Activated T-helper 1 cell treated with anti-CD3 and anti-CD28 coated beads, Interleukin-2, amount 50 U/mL, for 16 hours (primary cell): ENCODE results near the gene KLK11.

Experiments used
- DNase-seq, 2 donors: peaks; one replicate each; pipeline ENCODE4 v3.0.0-alpha.2; 2020; ENCODE audit warnings: low read depth in 1 of 2, low spot score in 1 of 2

The KLK11 gene

GRCh38 chr19:51029718-51030117, 3.3 kb upstream of the KLK11 start:
- no peak for DNase-seq

- DNase-seq, result no peak
Measured at GRCh38 chr19:51027873-51028272, 1.5 kb upstream of the KLK11 start.

DNA sequence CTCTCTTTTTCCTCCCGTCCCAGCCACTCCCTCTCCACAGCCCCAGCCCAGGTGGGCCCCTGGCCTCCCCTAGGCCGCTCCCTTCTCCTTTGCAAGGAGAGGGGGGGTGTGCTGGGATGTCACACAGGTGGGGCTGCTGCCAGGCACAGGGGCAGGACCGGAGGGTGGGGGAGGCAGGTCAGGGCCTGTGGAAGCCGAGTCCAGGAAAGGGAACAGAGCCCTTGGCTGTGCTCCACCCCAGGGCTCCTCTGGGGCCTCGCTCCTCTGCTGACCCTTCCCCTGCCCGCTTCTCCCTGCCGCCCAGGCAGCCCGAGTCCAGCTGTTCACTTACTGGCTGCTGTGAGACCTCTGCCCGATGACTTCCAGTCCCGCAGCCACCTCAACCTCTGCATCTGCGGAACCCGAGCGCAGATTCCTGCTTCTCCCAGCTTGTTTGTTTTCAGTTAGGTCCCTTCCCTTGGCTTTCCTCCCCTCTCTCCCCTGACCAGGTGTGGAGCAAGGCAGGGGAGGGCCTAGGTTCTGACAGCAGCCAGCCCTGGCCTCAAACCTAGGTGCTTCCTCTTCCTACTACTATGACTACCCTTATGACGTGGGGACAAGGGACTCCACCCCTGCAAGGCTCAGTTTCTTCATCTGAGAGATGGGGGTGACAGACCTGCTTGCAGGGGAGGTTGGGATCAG, 850 bp upstream of the KLK11 start:
- no peak for DNase-seq

DNA sequence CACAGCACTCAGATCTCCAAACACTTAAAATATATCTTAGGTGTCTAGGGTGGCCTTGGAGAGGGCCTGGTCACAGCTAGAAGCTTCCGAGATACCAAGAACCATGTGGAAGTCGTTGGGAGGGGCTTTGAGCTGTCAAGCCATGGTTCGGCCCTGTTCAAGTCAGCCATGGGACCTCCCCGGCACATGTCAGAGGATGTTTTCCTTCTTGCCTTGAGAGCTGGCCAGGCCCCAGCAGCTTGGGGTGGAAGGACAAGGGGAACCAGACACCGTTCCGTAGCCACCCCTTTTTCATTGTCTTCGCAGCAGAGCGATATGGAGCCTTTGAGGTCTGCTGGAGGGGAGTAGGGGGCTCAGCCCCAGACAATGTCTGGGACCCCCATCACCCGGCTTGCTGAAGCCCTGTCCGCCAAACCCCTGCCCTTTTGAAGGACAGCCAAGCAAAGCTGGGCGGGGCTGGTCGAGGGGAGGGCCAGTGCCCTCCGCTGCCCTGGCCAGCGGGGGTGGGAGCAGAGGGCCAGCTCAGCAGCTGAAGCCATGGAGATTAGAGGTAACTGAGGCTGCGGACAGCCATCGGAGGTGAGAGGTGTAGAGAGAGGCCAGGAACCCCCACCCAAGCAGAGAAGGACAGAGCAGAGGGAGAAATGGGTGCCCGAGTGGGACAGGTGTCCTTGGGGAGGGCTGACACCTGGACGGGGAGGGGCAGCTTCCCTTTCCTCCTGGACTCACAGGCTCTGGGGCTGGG, 435 bp downstream of the KLK11 start:
- no peak for DNase-seq

GRCh38 chr19:51025401-51025800, 1.0 kb downstream of the KLK11 start:
- DNase-seq, result no peak

GRCh38 chr19:51024924-51025323, 1.5 kb downstream of the KLK11 start:
- DNase-seq, result no peak

GRCh38 chr19:51023946-51024345, 2.5 kb downstream of the KLK11 start:
- no peak for DNase-seq

GRCh38 chr19:51022526-51022925, 3.9 kb downstream of the KLK11 start:
- no peak for DNase-seq

DNA sequence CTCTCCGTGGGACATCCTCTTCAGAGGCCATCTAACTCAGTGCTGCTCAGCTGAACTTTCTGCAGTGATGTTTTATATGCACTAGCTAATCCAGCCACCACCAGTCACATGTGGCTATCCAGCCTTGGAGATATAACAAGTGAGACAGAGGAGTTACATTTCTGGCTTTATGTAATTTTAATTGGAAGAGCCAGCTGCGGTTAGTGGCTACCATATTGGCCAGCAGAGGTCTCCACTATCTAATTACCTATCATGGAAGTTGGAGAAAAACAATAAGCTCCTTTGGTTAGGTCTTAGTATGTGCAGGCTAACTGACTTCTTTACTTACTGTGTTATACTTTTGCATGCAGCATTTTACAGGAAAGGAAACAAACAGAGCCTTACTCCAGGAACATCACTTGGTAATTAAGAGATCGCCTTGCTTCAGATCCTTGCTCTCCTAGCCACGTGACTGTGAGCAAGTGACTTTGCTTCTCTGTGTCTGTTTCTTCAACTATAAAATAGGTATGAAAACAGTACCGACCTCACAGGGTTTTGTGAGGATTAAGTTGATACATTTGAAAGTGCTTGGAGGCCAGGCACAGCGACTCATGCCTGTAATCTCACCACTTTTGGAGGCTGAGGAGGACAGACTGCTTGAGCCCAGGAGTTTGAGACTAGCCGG, 5.3 kb downstream of the KLK11 start:
- no peak for DNase-seq

GRCh38 chr19:51019544-51019925, 6.9 kb downstream of the KLK11 start, which contains the start of gene KLK10:
TSS of gene KLK10 (minus strand) at chr19:51019709. CDS start at chr19:51019130, 579 bp downstream.
- no peak for DNase-seq

DNA sequence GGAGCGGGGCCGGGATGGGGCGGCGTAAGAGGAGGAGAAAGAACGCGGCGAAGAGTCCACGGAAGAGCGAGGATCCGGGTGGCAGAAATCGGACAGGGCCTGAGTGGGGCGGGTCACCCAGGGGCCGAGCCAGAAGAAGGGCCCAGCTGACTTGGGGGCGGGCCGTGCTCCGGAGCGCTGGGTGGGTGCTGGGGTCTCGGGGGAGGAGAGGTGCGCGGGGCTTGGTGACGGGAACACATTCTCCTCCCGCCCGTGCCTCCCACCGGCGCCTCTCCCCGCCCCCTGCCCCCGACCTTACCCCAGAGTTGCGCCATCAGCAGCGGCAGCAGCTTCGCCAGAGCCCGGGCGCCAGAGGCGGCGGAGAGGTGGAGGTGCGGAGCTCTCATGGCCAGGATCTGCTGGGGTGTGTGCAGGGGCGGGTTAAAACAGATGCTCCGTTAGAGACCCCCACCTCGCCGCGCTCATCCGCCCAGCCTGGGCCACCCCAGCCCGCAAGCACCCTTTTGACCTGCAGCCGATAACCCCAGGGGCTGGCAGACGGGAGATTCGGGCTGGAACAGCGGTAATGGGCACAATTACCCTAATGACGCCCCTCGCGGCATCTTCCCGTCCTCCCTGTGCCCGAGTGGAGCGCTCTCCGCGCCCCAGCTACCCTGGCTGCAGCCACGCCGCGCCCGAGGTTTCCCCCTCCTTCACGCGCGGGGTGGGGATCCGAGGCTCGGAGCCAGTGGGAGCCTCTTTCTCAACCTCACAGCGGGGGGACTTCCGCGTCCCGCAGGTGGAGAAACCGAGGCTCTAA, 7.5 kb downstream of the KLK11 start:
- DNase-seq, result no peak

DNA sequence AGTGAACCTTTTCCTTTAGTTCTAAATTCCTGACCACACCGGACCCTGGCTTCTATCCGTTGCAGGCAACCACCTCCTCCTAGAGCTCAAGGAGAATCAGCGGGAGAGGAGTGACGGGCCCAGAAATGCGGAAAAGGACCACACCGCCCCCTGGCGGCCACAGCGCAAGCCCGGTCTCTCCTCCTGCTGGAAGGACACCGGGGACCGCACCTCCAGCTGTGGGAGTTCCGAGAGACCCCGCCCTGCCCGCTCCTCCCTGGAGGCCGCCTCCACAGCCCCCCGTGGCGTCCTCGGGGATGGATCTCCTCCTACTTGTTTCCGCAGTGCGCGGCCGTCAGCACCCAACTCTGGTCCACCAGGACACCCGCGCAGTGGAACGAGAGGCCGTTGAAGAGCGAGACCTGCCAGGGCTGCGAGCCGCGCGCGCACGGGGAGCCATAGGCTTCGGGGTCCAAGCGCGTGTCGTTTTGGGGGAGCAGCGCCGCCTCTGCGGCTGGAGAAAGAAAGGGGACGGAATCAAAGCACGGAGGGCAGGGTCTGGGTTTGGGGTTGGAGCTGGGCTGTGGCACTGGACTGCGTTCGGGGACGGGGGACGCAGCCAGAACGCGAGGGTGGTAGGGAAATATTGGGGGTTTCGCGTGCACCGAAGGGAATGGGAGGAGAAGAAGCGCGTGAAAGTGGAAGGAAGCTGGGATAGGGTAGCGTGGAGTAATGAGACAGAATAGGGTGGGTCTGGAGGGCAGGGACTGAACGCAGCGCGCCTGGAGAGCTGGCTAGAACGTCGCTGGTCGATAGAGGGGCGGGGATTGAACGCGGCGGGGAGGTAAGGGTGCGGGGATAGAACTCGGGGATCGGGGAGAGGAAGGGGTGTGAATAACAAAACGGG, 9.4 kb downstream of the KLK11 start:
- peak in 1 of 2 donors; percentile 8 for DNase-seq

DNA sequence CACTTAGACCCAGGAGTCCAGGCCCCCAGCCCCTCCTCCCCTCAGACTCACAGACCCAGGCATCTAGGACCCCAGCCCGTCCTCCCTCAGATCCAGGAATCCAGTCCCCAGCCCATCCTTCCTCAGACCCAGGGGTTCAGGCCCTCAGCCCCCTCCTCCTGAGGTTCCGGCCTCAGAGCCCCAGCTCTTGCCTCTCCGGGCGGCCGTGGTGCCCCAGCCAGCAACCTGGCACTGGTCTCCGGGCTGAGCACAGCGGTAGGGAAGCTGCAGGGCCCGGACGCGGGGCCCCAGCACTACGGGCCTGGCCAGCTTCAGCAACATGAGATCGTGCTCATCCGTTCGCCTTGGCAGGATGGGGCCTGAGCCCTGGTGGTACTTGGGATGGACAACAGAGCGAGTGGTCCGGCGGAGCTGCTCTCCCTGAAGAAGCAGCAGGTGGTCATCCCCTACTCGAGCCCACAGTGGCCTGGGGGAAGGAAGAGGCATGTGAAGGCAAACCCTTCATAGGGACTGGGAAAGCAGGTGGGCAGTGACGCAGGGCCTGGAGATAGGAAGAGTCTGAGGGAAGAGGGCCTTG, 10.6 kb downstream of the KLK11 start:
- DNase-seq, result no peak

DNA sequence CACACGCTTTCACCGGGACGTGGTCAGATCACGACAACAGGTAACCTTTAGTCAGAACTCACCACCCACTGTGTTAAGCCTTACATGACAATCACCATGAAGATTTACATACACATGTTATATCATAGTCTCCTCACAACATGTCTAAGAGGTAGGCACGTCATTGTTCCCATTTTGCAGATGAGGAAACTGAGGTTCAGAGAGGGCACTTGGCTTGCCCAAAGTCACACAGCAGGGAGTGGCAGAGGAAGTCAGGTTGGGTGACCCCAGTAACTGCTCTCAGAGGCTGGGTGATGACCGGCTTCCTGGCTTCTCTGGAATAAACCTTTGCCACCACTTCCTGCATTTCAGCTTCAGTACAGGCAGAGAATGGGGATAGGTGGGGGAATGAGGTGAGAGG, 12.2 kb downstream of the KLK11 start:
- no peak for DNase-seq

- DNase-seq, result no peak
Measured at GRCh38 chr19:51012661-51013190, 13.7 kb downstream of the KLK11 start.

- no peak for DNase-seq
Measured at GRCh38 chr19:51010066-51010795, 16.2 kb downstream of the KLK11 start.

GRCh38 chr19:51009061-51009891, 17.1 kb downstream of the KLK11 start:
- DNase-seq, result no peak

DNA sequence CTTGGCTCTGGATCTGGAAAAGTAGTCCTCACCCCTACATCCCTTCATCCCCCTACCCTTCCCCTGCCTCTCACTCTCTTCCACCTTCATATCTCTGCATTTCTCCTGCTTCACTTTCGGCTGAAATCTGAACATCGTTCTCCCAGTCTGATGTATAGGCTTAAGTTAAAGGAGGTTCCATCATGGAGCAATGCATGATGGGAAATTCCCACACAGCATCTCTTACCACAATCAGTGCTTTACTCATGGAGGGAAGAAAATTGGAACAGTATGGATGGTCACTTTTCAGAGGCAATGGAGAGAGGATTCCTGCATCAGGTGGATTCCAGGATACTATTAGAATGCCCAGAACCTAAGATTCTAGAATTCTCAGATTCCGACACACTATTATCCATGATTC, 18.9 kb downstream of the KLK11 start:
- DNase-seq, result no peak
